HG03175 (cell line): ENCODE data around the gene LRFN2.

ENCODE experiments used
- ATAC-seq: cut with Tn5 transposase; IDR thresholded peaks from one replicate; pipeline ENCODE4 v1.9.1; 2021; ENCODE audit warnings: mild to moderate bottlenecking, moderate library complexity; ENCODE audit not compliant: unreplicated experiment

The LRFN2 gene

GRCh38 chr6:40545954-40546353, 41.2 kb downstream of the LRFN2 start:
- no peak for ATAC-seq

GRCh38 chr6:40543776-40544175, 43.4 kb downstream of the LRFN2 start:
- ATAC-seq, result no peak

GRCh38 chr6:40543146-40543545, 44.0 kb downstream of the LRFN2 start:
- no peak for ATAC-seq

- ATAC-seq, result no peak
Observed at GRCh38 chr6:40542175-40542764, 44.9 kb downstream of the LRFN2 start.

GRCh38 chr6:40541556-40542174, 45.5 kb downstream of the LRFN2 start:
- ATAC-seq, result no peak

GRCh38 chr6:40540790-40541189, 46.4 kb downstream of the LRFN2 start:
- no peak for ATAC-seq

- ATAC-seq, result no peak
Observed at GRCh38 chr6:40539853-40540252, 47.3 kb downstream of the LRFN2 start.

GRCh38 chr6:40538556-40538955, 48.6 kb downstream of the LRFN2 start:
- ATAC-seq, result no peak

GRCh38 chr6:40537446-40537845, 49.7 kb downstream of the LRFN2 start:
- ATAC-seq, result no peak

- ATAC-seq, result no peak
Observed at GRCh38 chr6:40536442-40536841, 50.7 kb downstream of the LRFN2 start.

GRCh38 chr6:40535819-40536380, 51.3 kb downstream of the LRFN2 start:
- no peak for ATAC-seq

- no peak for ATAC-seq
Observed at GRCh38 chr6:40535110-40535818, 51.9 kb downstream of the LRFN2 start.

- no peak for ATAC-seq
Observed at GRCh38 chr6:40532349-40533000, 54.7 kb downstream of the LRFN2 start.

- no peak for ATAC-seq
Observed at GRCh38 chr6:40529919-40530318, 57.2 kb downstream of the LRFN2 start.

- ATAC-seq, result no peak
Observed at GRCh38 chr6:40529040-40529439, 58.1 kb downstream of the LRFN2 start.

- ATAC-seq, result no peak
Observed at GRCh38 chr6:40528051-40528450, 59.1 kb downstream of the LRFN2 start.

- ATAC-seq, result no peak
Observed at GRCh38 chr6:40526036-40526435, 61.1 kb downstream of the LRFN2 start.

- no peak for ATAC-seq
Observed at GRCh38 chr6:40524797-40525585, 62.2 kb downstream of the LRFN2 start.

GRCh38 chr6:40523505-40524172, 63.5 kb downstream of the LRFN2 start:
- no peak for ATAC-seq

GRCh38 chr6:40521496-40521895, 65.7 kb downstream of the LRFN2 start:
- ATAC-seq, result no peak
